GM12878 (cell line): ENCODE results near the gene TMUB2. TPM values are rescaled to one million over a fixed set of nuclear protein-coding genes. Genes with fewer than 3 reads are reported as not detected.

Source experiments
- CREB1 ChIP-seq: IDR thresholded peaks from 2 replicates; pipeline ENCODE4 v1.6.1; 2012; ENCODE audit warnings: low read depth, mild to moderate bottlenecking, inconsistent platforms
- RB1 ChIP-seq: fragments of 450-650 bp; formaldehyde crosslinking; IDR thresholded peaks from 2 replicates; pipeline ENCODE4 v1.6.1; 2017; ENCODE audit warnings: mild to moderate bottlenecking, borderline replicate concordance
- SREBF1 ChIP-seq: IDR thresholded peaks from 2 replicates; pipeline ENCODE4 v1.6.1; 2012; ENCODE audit warnings: mild to moderate bottlenecking, low read length
- ZNF24 ChIP-seq: fragments of 450-650 bp; IDR thresholded peaks from 2 replicates; pipeline ENCODE4 v1.6.1; 2017; ENCODE audit warnings: antibody characterized with exemption, mild to moderate bottlenecking
- polyA plus RNA-seq, 11 experiments: library from polyadenylated mRNA; depleted of rRNA in 4 of 11; unstranded in 6 of 11; stranded (reverse) in 5 of 11; fragments of >200 nt; fragmentation: Nextera tagmentation in 4 of 11; fragmentation: Illumina TruSeq in 1 of 11; extraction: Ambion mirVana in 4 of 11; extraction: Trizol in 1 of 11; gene quantifications; 1 replicate in 1 of 11; 2 replicates in 10 of 11; pipeline versions ENCODE4 v1.2.1 to v1.2.3, GENCODE V29; 2011 to 2016; ENCODE audit warnings: inconsistent platforms in 2 of 11, missing spikeins in 2 of 11, low read depth in 1 of 11
- total RNA-seq, 4 experiments: library from RNA; depleted of rRNA in 3 of 4; stranded (reverse); fragments of >200 nt in 3 of 4; fragmentation: Illumina TruSeq in 1 of 4; extraction: Trizol in 1 of 4; gene quantifications; 2 replicates each; pipeline versions ENCODE4 v1.2.1 to v1.2.3, GENCODE V29; 2013 to 2021
- TF ChIP-seq, protein P1 (sequence below): fragments of 150-350 bp; IDR thresholded peaks from 2 replicates; pipeline ENCODE4 v1.6.1; 2016; ENCODE audit warnings: low read depth, low read length
- TF ChIP-seq, protein P2 (sequence below): fragments of 450-650 bp; IDR thresholded peaks from 2 replicates; pipeline ENCODE4 v1.6.1; 2017; ENCODE audit warnings: mild to moderate bottlenecking, low read depth, inconsistent platforms; ENCODE audit not compliant: poor library complexity, severe bottlenecking

The TMUB2 gene
- total and polyA plus RNA-seq, 10 of the 15 experiments (the other 5 are each of a cell fraction or from before 2014, with no cell fraction given), result 4.3 to 34.0 (median 20.0) TPM

DNA sequence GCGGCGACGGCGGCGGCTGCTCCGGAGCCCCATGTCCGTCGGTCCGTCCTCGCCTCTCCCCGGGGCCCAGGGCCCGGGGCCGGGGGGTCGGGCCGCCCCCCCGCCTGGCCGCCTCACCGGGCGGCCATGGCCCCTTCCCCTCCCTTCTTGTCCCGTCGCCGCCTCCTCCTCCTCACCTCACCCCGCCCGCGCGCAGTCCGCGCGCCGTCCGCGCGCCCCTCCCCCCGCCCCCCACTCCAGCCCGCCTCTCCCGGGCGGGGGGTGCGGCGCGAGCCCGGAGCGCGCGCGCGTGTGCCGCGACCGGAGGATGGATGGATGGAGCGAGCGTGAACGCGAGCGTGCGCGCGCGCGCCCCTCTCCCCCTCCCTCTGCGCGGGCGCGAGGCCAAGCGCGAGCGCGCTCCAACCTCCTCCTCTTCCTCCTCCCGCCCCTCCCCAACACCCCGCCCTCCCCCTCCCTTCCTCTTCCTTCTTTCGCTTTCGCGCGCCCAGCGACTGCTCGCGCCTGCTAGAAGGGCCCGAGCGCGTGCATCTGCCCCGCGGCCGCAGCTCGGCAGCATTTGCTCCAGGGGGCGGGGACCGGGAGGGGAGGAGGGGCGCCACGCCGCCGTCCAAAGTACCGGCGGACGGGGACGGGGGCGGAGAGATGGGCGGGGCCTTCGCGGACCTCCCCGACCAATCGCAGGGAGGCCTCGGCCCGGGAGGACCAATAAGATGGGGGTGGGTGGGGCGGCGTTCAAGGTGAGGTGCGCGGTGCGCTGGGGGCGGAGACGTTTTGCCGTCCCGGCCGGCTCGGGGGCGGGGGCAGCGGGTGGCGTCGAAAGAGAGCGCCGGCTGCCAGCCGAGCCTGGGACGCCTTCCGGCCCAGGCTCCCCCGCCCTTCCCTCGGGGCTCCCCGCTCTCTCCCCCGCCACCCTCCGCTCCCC, 13.0 kb downstream of the TMUB2 start, which contains the start of gene ATXN7L3 (continued):
- TF ChIP-seq, protein P1, sequence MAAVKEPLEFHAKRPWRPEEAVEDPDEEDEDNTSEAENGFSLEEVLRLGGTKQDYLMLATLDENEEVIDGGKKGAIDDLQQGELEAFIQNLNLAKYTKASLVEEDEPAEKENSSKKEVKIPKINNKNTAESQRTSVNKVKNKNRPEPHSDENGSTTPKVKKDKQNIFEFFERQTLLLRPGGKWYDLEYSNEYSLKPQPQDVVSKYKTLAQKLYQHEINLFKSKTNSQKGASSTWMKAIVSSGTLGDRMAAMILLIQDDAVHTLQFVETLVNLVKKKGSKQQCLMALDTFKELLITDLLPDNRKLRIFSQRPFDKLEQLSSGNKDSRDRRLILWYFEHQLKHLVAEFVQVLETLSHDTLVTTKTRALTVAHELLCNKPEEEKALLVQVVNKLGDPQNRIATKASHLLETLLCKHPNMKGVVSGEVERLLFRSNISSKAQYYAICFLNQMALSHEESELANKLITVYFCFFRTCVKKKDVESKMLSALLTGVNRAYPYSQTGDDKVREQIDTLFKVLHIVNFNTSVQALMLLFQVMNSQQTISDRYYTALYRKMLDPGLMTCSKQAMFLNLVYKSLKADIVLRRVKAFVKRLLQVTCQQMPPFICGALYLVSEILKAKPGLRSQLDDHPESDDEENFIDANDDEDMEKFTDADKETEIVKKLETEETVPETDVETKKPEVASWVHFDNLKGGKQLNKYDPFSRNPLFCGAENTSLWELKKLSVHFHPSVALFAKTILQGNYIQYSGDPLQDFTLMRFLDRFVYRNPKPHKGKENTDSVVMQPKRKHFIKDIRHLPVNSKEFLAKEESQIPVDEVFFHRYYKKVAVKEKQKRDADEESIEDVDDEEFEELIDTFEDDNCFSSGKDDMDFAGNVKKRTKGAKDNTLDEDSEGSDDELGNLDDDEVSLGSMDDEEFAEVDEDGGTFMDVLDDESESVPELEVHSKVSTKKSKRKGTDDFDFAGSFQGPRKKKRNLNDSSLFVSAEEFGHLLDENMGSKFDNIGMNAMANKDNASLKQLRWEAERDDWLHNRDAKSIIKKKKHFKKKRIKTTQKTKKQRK, result no peak
- TF ChIP-seq RB1, result no peak
- no peak for TF ChIP-seq ZNF24
- TF ChIP-seq CREB1, result peak; percentile 94
- TF ChIP-seq SREBF1, result no peak
- TF ChIP-seq, protein P2, sequence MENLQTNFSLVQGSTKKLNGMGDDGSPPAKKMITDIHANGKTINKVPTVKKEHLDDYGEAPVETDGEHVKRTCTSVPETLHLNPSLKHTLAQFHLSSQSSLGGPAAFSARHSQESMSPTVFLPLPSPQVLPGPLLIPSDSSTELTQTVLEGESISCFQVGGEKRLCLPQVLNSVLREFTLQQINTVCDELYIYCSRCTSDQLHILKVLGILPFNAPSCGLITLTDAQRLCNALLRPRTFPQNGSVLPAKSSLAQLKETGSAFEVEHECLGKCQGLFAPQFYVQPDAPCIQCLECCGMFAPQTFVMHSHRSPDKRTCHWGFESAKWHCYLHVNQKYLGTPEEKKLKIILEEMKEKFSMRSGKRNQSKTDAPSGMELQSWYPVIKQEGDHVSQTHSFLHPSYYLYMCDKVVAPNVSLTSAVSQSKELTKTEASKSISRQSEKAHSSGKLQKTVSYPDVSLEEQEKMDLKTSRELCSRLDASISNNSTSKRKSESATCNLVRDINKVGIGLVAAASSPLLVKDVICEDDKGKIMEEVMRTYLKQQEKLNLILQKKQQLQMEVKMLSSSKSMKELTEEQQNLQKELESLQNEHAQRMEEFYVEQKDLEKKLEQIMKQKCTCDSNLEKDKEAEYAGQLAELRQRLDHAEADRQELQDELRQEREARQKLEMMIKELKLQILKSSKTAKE, result no peak
